Inferior parietal cortex (tissue), 1 donor: ENCODE results near the gene PLAGL1.

ENCODE experiments used
- DNase-seq: peaks from one replicate; pipeline ENCODE4 v3.0.0-alpha.2; 2016; ENCODE audit errors: extremely low spot score

Gene PLAGL1

GRCh38 chr6:143965503-143966171 is 42.4 kb downstream of the PLAGL1 start:
- no peak for DNase-seq

GRCh38 chr6:143964674-143965081 is 43.4 kb downstream of the PLAGL1 start:
- DNase-seq = no peak

GRCh38 chr6:143963158-143963919 is 44.7 kb downstream of the PLAGL1 start:
- DNase-seq = no peak

- DNase-seq = no peak
These were observed 45.9 kb downstream of the PLAGL1 start for GRCh38 chr6:143961886-143962878.

- DNase-seq = no peak
These were observed 47.0 kb downstream of the PLAGL1 start for GRCh38 chr6:143961066-143961465.

- no peak for DNase-seq
These were observed 48.1 kb downstream of the PLAGL1 start for GRCh38 chr6:143959927-143960326.

GRCh38 chr6:143958839-143959399 is 49.1 kb downstream of the PLAGL1 start:
- DNase-seq = no peak

DNA sequence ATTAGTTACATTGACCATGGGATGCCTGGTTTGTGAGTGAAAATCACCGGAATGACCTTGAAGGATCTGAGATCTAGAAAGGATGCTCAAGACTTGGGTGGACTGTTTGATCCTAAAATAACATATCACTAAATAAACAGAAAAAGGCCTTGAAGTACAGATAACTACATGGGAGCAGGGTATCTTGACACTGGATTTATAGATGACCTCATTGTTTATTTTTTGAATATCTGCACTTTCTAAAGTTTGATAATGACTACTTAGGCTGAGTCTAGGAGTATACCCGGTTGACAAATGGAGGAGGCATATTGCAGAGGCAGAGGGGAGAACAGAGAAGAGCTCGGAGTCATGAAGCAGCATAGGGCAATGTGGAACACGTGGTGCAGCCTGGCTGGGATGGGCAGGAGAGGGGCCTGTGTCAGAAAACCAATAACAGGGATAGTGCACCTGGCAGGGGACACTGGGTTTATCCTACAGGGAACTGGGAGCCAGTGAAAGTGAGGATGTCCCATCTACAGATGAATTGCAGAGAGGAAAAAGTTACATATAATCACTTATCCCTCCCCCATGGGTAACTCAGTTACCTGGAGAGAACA is 50.3 kb downstream of the PLAGL1 start:
- no peak for DNase-seq

GRCh38 chr6:143955971-143956370 is 52.1 kb downstream of the PLAGL1 start:
- no peak for DNase-seq

DNA sequence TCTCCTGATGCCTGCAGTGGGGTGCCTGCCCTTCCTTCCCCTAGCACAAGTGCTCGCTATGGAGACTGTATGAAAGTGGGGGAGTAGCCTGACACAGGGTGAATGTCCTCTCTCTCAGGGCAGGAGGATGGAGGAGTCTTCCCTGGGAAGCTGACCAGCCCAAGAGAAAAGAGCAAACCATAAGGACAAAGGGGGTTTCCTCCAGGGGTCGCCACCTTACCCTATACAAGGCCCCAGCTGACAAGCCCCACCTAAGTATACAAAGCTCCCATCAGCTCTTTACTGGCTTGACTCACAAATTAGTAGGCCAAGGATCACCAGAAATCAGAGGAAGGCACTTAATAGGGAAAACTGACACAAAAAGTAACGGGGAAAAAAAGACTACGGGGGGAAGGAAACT is 54.1 kb downstream of the PLAGL1 start:
- no peak for DNase-seq

DNA sequence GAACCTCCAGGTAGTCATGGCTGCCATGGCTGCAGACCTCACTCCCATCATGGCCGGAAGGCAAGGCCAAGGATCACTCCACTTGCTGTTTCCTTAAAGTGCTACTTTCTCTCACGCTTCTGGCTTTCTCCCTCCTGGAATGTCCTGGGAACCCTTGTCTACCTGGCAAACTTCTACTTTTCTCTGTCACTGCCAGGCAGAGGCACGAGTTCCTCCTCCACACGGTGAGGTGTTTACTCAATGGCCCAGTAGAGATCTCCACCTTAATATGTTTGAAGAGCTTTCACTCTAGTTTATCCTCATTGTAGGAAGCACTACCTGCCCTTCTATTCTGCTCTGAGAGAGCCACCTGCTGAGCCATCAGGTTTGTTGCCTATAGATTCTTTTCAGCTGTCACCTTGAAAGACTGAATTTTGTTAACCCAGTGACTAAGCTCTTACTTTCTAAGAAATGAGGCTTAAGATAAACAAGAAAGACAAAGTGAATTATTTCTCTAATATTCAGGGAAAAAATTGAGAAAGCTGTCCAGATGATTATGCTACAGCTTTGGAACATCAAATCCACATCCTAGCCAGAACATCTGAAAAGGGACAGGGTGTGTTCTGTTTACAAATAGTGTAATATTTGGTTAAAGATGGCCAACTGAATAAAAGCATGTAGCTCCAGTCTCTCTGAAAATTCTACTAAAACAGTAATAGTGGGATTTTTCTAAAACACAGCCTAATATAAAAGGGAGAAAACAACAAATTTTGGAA is 54.9 kb downstream of the PLAGL1 start:
- DNase-seq = no peak

DNA sequence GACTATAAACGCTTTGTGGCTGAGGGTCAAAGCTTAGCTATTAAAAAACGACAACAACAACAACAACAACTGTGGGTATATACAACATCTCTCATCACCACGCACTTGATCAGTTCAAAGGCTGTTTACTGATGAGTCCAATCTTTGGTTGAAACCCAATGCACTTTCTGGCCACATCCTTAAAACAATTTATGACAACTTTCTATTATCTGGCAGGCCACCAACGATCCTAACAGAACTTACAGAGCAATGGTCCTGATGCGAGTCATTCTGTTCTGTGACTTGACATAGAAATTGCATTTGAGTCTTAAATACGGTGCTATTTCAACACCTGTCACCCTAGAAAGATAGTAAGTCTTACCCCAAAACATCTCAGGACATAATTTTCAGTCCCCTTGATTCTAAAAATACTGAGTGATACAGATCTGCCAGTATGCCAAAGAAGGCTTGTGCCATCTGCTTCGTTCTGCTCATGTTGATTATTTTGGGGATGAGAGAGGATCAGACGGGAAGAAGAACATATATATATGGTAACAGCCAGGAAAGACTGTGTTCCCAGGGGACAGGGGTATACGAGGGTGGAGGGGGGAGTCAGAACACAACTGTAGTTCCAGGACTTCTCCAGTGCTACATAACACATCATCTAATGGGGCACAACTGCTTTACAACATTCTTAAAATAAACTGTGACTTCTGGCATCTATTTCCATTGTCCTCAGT is 55.8 kb downstream of the PLAGL1 start:
- DNase-seq = peak; percentile 62

DNA sequence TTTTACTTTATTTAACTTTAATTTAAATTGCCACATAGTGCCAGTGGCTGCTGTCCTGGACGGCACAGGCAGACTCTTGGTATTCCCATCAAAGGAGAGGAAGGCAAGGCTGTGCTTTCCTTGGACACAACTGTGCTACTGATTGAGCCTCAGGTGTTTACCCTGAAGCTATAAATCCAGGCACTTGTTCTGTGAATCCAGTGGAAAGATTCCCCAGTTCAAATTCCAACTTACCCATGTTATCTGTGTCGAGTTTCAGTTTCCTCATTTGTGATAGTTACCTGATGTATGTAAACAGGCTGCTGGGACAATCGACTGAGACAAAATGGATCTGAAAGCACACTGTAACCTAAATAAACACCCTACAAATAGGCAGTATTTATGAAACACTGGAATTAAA is 57.2 kb downstream of the PLAGL1 start:
- no peak for DNase-seq

- no peak for DNase-seq
These were observed 58.1 kb downstream of the PLAGL1 start for GRCh38 chr6:143949962-143950361.

DNA sequence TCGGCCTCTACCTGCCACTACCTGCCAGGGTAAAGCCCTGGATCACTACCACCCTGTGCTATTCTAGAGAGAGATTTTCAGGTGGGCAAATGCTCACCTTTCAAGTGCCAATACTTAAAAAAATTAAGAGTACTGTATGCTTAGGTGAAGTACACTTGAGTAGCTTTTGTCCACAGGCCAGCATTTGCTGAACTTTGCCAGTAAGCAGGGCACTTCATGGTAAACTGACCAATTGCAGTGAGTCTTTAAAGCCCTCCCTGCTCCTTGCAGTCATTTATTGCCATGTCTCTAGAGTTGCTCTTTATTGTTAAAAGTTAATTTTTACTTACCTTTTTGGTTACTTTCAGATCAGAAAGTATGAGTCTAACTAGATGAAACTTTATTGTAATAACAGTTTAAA is 58.5 kb downstream of the PLAGL1 start:
- DNase-seq = no peak

- no peak for DNase-seq
These were observed 59.9 kb downstream of the PLAGL1 start for GRCh38 chr6:143948208-143948607.

DNA sequence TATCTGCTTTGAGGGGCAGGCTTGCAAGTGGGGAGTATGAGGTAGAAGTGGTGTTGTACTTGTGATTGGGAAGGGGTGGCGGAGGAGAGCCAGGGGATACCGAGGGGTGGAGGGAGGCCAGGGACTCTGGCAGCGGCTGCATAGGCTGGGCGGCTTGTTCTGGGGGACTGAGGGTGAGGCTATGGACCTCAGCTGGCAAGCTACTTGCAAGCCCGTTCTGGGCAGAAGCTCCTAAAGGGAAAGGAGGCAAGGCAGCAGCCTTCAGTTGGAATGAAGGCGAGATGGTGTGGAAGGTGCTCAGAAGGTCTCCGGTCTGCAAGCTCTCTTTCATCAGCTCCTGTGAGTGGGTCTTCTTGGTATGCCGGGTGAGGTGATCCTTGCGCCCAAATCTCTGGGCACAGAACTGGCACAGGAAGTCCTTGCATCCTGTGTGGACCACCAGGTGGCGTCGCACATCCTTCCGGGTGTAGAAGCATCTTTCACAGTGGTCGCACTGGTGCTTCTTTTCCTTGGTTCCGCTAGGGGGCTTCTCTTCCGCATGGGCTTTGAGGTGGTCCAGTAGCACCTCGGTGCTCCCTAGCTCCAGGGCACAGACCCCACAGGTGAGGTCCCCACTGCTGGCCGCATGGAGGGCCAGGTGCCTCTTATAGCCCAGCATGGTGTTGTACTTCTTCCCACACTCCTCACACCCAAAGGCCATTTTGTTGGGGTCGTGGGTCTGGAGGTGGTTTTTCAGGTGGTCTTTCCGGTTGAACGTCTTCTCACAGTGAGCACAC is 66.0 kb downstream of the PLAGL1 start:
- peak; percentile 29 for DNase-seq

GRCh38 chr6:143940011-143940597 is 68.0 kb downstream of the PLAGL1 start:
- no peak for DNase-seq

GRCh38 chr6:143939364-143939763 is 68.7 kb downstream of the PLAGL1 start:
- no peak for DNase-seq
